ENCODE data around the gene VPS13D.

- TF ChIP-seq CTCF (IDR thresholded peaks at IDR 0.05; ENCODE audit: extremely low read depth in 1 of 2, insufficient read depth in 1 of 2, low read depth in 1 of 2, low read length in 2 of 2) (no peak), POLR2A (IDR thresholded peaks at IDR 0.05; ENCODE audit: low read depth, low read length) (no peak), POLR2AphosphoS5 (IDR thresholded peaks at IDR 0.05; ENCODE audit: insufficient read depth, low read depth, low read length) (no peak), MAX (IDR thresholded peaks at IDR 0.05; ENCODE audit: insufficient read depth, insufficient read length) (no peak)
Measured at GRCh38 chr1:12345350-12346217, 115.8 kb downstream of the VPS13D start.

Measured in endothelial cell of umbilical vein (primary cell).